Liver (tissue), 9 donors: ENCODE data around the gene DUSP10. TPM values are rescaled to one million over a fixed set of nuclear protein-coding genes. Genes with fewer than 3 reads are reported as not detected.

Experiments
- DNase-seq: peaks from one replicate; pipeline ENCODE4 v3.0.0-alpha.2; 2017; ENCODE audit warnings: low spot score
- H3K27ac ChIP-seq, 2 donors: one replicate each; pipeline ENCODE4 v1.7.0; 2013; ENCODE audit warnings: inconsistent platforms in 2 of 2, low read length in 2 of 2, control low read depth in 1 of 2, low read depth in 1 of 2, mild to moderate bottlenecking in 1 of 2
- H3K27me3 ChIP-seq, 4 donors: one replicate each; pipeline versions ENCODE4 v1.6.1 to v1.7.0; 2013; ENCODE audit warnings: low read length in 3 of 4, inconsistent platforms in 1 of 4, mild to moderate bottlenecking in 1 of 4, moderate library complexity in 1 of 4; ENCODE audit not compliant: control insufficient read depth in 4 of 4, insufficient read depth in 4 of 4
- H3K36me3 ChIP-seq, 4 donors: one replicate each; pipeline versions ENCODE4 v1.6.1 to v1.7.0; 2013; ENCODE audit warnings: low read length in 3 of 4, mild to moderate bottlenecking in 3 of 4, low read depth in 1 of 4, moderate library complexity in 1 of 4; ENCODE audit not compliant: control insufficient read depth in 4 of 4, insufficient read depth in 3 of 4
- H3K4me1 ChIP-seq, 4 donors: one replicate each; pipeline versions ENCODE4 v1.6.1 to v1.7.0; 2013; ENCODE audit warnings: low read length in 3 of 4, mild to moderate bottlenecking in 3 of 4, moderate library complexity in 1 of 4; ENCODE audit not compliant: control insufficient read depth in 4 of 4, insufficient read depth in 4 of 4
- H3K4me3 ChIP-seq, 3 donors: one replicate each; pipeline versions ENCODE4 v1.6.1 to v1.7.0; 2013; ENCODE audit warnings: low read length in 3 of 3, control low read depth in 1 of 3, low read depth in 1 of 3, mild to moderate bottlenecking in 1 of 3
- H3K9ac ChIP-seq, 2 donors: one replicate each; pipeline ENCODE4 v1.7.0; 2013; ENCODE audit warnings: low read length in 2 of 2, mild to moderate bottlenecking in 2 of 2, moderate library complexity in 2 of 2, control low read depth in 1 of 2, low read depth in 1 of 2
- H3K9me3 ChIP-seq, 4 donors: one replicate each; pipeline versions ENCODE4 v1.6.1 to v1.7.0; 2013; ENCODE audit warnings: low read length in 3 of 4; ENCODE audit not compliant: control insufficient read depth in 4 of 4
- CTCF ChIP-seq: fragments of 150-350 bp; IDR thresholded peaks from 2 replicates; pipeline ENCODE4 v1.5.1; 2017; ENCODE audit warnings: improper control_type of control experiment, low read depth, low read length; ENCODE audit not compliant: missing input control
- EGR1 ChIP-seq, 2 donors: IDR thresholded peaks; 2 replicates each; pipeline ENCODE4 v1.6.1; 2016 to 2018; ENCODE audit warnings: antibody characterized with exemption in 2 of 2, low read depth in 2 of 2
- FOXA1 ChIP-seq: IDR thresholded peaks from 2 replicates; pipeline ENCODE4 v1.6.1; 2016; ENCODE audit warnings: antibody characterized with exemption
- FOXA2 ChIP-seq: IDR thresholded peaks from 2 replicates; pipeline ENCODE4 v1.6.1; 2016; ENCODE audit warnings: antibody characterized with exemption
- GABPA ChIP-seq, 2 donors: IDR thresholded peaks in 1 of 2; conservative IDR thresholded peaks in 1 of 2; 2 replicates each; pipeline ENCODE4 v1.6.1; 2016; ENCODE audit warnings: antibody characterized with exemption in 2 of 2, mild to moderate bottlenecking in 1 of 2, moderate library complexity in 1 of 2
- HNF4A ChIP-seq, 2 donors: conservative IDR thresholded peaks; 2 replicates each; pipeline ENCODE4 v1.6.1; 2016; ENCODE audit warnings: antibody characterized with exemption in 2 of 2, mild to moderate bottlenecking in 2 of 2
- HNF4G ChIP-seq: IDR thresholded peaks from 2 replicates; pipeline ENCODE4 v1.6.1; 2016; ENCODE audit warnings: antibody characterized with exemption
- JUND ChIP-seq, 2 donors: IDR thresholded peaks; 2 replicates each; pipeline ENCODE4 v1.6.1; 2016; ENCODE audit warnings: antibody characterized with exemption in 2 of 2
- MAX ChIP-seq: IDR thresholded peaks from 2 replicates; pipeline ENCODE4 v1.6.1; 2016; ENCODE audit warnings: antibody characterized with exemption
- NR2F2 ChIP-seq: IDR thresholded peaks from 2 replicates; pipeline ENCODE4 v1.6.1; 2016; ENCODE audit warnings: antibody characterized with exemption
- RAD21 ChIP-seq, 2 donors: IDR thresholded peaks; 2 replicates each; pipeline ENCODE4 v1.6.1; 2016; ENCODE audit warnings: antibody characterized with exemption in 2 of 2, mild to moderate bottlenecking in 2 of 2
- REST ChIP-seq: IDR thresholded peaks from 2 replicates; pipeline ENCODE4 v1.6.1; 2016; ENCODE audit warnings: antibody characterized with exemption, mild to moderate bottlenecking
- SP1 ChIP-seq: IDR thresholded peaks from 2 replicates; pipeline ENCODE4 v1.6.1; 2018; ENCODE audit warnings: antibody characterized with exemption, mild to moderate bottlenecking
- TAF1 ChIP-seq: conservative IDR thresholded peaks from 2 replicates; pipeline ENCODE4 v1.6.1; 2016; ENCODE audit warnings: antibody characterized with exemption, mild to moderate bottlenecking
- YY1 ChIP-seq: IDR thresholded peaks from 2 replicates; pipeline ENCODE4 v1.6.1; 2016; ENCODE audit warnings: antibody characterized with exemption, mild to moderate bottlenecking
- ZBTB33 ChIP-seq: IDR thresholded peaks from 2 replicates; pipeline ENCODE4 v1.6.1; 2016; ENCODE audit warnings: antibody characterized with exemption
- WGBS: extraction: QIAGEN DNeasy Blood & Tissue Kit; methylation state at CpG from one replicate; pipeline ENCODE4 v1.1.7; 2013; 5-methylcytosine and 5-hydroxymethylcytosine counted together
- polyA plus RNA-seq, 2 donors: library from polyadenylated mRNA; stranded (reverse) in 1 of 2; unstranded in 1 of 2; fragments of 200-250 nt in 1 of 2; fragments of >200 nt in 1 of 2; fragmentation: Nextera tagmentation in 1 of 2; extraction: Ambion mirVana in 1 of 2; gene quantifications; one replicate each; pipeline versions ENCODE4 v1.2.1 to v1.2.3, GENCODE V29; 2013 to 2015
- total RNA-seq, 2 donors: library from RNA; depleted of rRNA; stranded (reverse); fragments of >200 nt; gene quantifications; one replicate each; pipeline ENCODE4 v1.2.3, GENCODE V29; 2014
- donor health status: healthy.
- donor health status: healthy.
- donor health status: healthy.
- donor health status: healthy.
- donor health status: healthy.

DUSP10 gene
- total and polyA plus RNA-seq, 4 donors: 6.7 to 15.4 (median 10.7) TPM

GRCh38 chr1:221672239-221672645, 69.6 kb downstream of the DUSP10 start:
- Histone ChIP-seq H3K36me3 (no peaks in the 10 kb centered on the region), H3K4me1 (no peaks in the 10 kb centered on the region), H3K9me3 (no peaks in the 10 kb centered on the region), H3K27ac (no peak overlapping the region), H3K27me3 (no peaks in the 10 kb centered on the region), H3K4me3 (no peak overlapping the region), H3K9ac (no peak overlapping the region)
- DNase-seq: no peak
- 79% methylated on average over 2 of the region's 2 CpGs for WGBS
- TF ChIP-seq FOXA1 (no peak), RAD21 (IDR thresholded peaks at IDR 0.05) (no peak), JUND (IDR thresholded peaks at IDR 0.05) (no peak), GABPA (IDR thresholded peaks at IDR 0.05 in 1 of 2, conservative IDR thresholded peaks at IDR 0.05 in 1 of 2) (no peak), NR2F2 (no peak), ZBTB33 (no peak), EGR1 (IDR thresholded peaks at IDR 0.05; ENCODE audit: low read depth in 2 of 2) (no peak), REST (no peak), HNF4A (conservative IDR thresholded peaks at IDR 0.05) (no peak), TAF1 (no peak), YY1 (no peak), SP1 (no peak), HNF4G (no peak), CTCF (no peak), FOXA2 (no peak)

- TF ChIP-seq MAX: no peak
- TF ChIP-seq GABPA (IDR thresholded peaks at IDR 0.05 in 1 of 2, conservative IDR thresholded peaks at IDR 0.05 in 1 of 2): no peak
- TF ChIP-seq NR2F2: no peak
- Histone ChIP-seq H3K4me1 (no peaks in the 10 kb centered on the region), H3K27me3 (no peaks in the 10 kb centered on the region), H3K4me3 (no peak overlapping the region), H3K9ac (no peak overlapping the region), H3K36me3 (no peaks in the 10 kb centered on the region), H3K9me3 (no peaks in the 10 kb centered on the region), H3K27ac (no peak overlapping the region)
- 96% methylated on average over 2 of the region's 2 CpGs for WGBS
- DNase-seq: no peak
Measured at GRCh38 chr1:221670081-221670480, 71.8 kb downstream of the DUSP10 start.
